Measurements from ENCODE around the gene SDC4. TPM values are rescaled to one million over a fixed set of nuclear protein-coding genes. Genes with fewer than 3 reads are reported as not detected.
A peak's percentile ranks its signal among the peaks of the same experiment; 100 is the strongest.

Gene SDC4
- total and polyA plus RNA-seq, 4 donors, result 19.2 to 114 (median 50.9) TPM

DNA sequence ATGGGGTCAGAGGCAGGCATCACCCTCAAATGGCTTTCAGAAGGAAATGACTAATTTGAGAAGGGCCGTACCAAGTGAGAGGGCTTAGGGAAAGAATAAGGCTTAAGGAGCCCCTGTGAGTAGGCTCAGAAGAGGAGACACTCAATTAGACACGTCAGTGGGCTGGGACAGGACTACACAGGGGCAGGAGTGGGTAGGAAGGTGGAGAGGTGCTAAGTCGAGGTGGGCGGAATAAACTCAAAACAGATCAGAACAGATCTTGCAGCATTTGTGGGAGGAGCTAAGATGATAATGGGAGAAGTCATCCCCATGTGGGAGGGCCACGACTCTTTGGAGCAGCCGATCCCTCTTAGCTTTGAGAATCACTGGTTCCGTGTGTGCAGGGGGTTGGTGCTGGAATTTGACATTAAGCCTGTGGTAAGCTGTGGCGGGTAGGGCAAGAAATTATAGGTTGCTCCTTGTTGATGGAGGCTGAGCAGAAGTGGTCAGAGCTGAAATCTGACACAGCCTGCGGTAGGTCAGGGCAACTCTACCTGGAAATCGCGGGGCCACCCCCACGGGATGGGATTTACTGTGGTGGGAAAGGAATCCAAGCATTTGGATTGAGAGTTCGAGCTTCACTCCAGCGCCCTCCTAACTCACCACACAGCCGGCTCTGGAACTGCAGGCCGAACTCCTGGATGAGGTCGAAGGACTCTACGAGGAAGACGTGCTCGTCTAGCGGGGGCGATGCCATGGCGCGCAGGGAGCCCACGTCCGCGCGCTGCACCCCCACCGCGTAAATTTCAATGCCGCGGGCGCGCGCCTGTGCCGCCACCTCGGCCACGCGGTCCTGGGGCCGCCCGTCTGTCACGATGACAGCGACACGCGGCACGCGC lies 44.4 kb downstream of the SDC4 start:
- Histone ChIP-seq H3K27ac (ENCODE audit: low read depth in 1 of 2, low read length in 2 of 2) (no peak overlapping the region), H3K36me3 (ENCODE audit: control insufficient read depth in 1 of 2, insufficient read depth in 2 of 2, low read length in 1 of 2) (no peaks in the 10 kb centered on the region), H3K4me1 (ENCODE audit: control insufficient read depth in 1 of 2, insufficient read depth in 2 of 2, low read length in 2 of 2) (no peaks in the 10 kb centered on the region), H3K27me3 (ENCODE audit: control insufficient read depth in 1 of 2, insufficient read depth in 2 of 2, low read length in 1 of 2) (no peaks in the 10 kb centered on the region), H3K4me3 (ENCODE audit: low read length in 2 of 2) (no peak overlapping the region), H3K9me3 (ENCODE audit: control insufficient read depth, low read length) (no peaks in the 10 kb centered on the region)
- ATAC-seq (ENCODE audit: low FRiP score) (no peak), DNase-seq (peak in 1 of 2 donors; percentile 68)
- intact Hi-C loops (cut with DNase I), result no loop called here
- 42 to 63% methylated on average over 47 of the region's 47 CpGs for WGBS, 2 donors

DNA sequence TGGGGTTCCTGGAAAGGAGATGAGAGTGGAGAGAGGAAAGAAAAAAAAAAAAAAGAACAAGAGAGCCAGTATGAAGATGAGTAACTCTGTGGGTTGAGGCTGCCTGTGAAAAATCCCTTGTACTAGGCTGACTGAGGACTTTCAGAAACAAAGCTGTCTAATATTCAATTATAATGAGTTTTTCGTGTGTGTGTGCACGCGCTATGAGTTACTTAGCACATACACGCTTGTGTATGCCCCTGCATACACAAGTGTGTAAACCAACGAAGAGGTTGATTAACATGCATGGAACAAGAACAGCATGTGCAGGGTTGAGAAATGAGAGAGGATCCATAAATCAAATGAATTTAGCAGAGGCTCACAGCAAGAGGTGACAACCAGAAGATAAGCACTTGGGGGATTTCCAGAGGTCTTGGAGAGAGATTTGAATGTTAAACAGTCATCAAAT lies 46.4 kb downstream of the SDC4 start:
- ATAC-seq (ENCODE audit: low FRiP score) (no peak), DNase-seq (no peak)
- H3K27me3 ChIP-seq (ENCODE audit: control insufficient read depth in 1 of 2, insufficient read depth in 2 of 2, low read length in 1 of 2), result no peaks in the 10 kb centered on the region
- WGBS, 2 donors, result 83 to 86% methylated on average over 5 of the region's 5 CpGs
- H3K9me3 ChIP-seq (ENCODE audit: control insufficient read depth, low read length), result no peaks in the 10 kb centered on the region
- H3K27ac ChIP-seq (ENCODE audit: low read depth in 1 of 2, low read length in 2 of 2), result no peak overlapping the region
- no peak overlapping the region for H3K4me3 ChIP-seq (ENCODE audit: low read length in 2 of 2)
- H3K4me1 ChIP-seq (ENCODE audit: control insufficient read depth in 1 of 2, insufficient read depth in 2 of 2, low read length in 2 of 2), result no peaks in the 10 kb centered on the region
- no peaks in the 10 kb centered on the region for H3K36me3 ChIP-seq (ENCODE audit: control insufficient read depth in 1 of 2, insufficient read depth in 2 of 2, low read length in 1 of 2)
- intact Hi-C loops (cut with DNase I), result no loop called here

DNA sequence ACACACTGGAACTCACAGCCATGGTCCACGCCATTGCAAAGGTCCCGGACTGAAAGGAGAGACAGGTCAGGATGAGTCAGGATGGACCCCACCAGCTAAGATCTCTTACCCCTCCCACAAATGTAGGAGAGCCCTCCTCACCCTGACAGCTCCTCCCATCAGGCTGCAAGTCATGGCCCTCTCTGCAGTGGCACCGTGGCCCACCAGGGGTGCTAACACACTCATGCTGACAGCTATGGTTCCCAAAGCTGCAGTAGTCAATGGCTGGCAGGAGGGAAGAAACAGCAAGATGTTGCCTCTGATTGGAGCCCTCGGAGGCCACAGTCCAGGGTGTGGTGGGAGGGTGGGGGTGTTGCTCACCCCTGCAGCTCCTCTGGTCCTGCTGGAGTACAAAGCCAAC lies 47.3 kb downstream of the SDC4 start:
- Histone ChIP-seq H3K36me3 (ENCODE audit: control insufficient read depth in 1 of 2, insufficient read depth in 2 of 2, low read length in 1 of 2) (no peaks in the 10 kb centered on the region), H3K4me1 (ENCODE audit: control insufficient read depth in 1 of 2, insufficient read depth in 2 of 2, low read length in 2 of 2) (no peaks in the 10 kb centered on the region), H3K9me3 (ENCODE audit: control insufficient read depth, low read length) (no peaks in the 10 kb centered on the region), H3K4me3 (ENCODE audit: low read length in 2 of 2) (no peak overlapping the region), H3K27me3 (ENCODE audit: control insufficient read depth in 1 of 2, insufficient read depth in 2 of 2, low read length in 1 of 2) (no peaks in the 10 kb centered on the region), H3K27ac (ENCODE audit: low read depth in 1 of 2, low read length in 2 of 2) (no peak overlapping the region)
- ATAC-seq (ENCODE audit: low FRiP score) (no peak), DNase-seq (peak in 1 of 2 donors; percentile 72)
- intact Hi-C loops (cut with DNase I), result no loop called here
- WGBS, 2 donors, result 40 to 41% methylated on average over 4 of the region's 4 CpGs

DNA sequence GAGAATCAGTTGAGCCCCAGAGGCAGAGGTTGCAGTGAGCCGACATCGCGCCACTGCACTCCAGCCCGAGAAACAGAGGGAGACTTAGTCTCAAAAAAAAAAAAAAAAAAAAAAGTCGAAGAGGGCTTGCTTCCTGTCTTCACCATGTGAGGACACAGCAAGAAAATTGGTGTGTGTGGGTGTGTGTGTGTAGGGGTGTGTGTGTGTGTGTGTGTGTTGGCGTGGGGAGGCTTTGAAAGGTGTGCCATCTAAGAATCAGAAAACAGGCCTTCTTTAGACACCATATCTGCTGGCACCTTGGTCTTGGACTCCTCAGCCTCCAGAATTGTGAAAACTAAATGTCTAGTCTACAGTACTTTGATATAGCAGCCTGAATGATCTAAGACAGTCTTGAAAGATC lies 48.4 kb downstream of the SDC4 start:
- Histone ChIP-seq H3K36me3 (ENCODE audit: control insufficient read depth in 1 of 2, insufficient read depth in 2 of 2, low read length in 1 of 2) (no peaks in the 10 kb centered on the region), H3K4me1 (ENCODE audit: control insufficient read depth in 1 of 2, insufficient read depth in 2 of 2, low read length in 2 of 2) (no peaks in the 10 kb centered on the region), H3K27me3 (ENCODE audit: control insufficient read depth in 1 of 2, insufficient read depth in 2 of 2, low read length in 1 of 2) (no peaks in the 10 kb centered on the region), H3K27ac (ENCODE audit: low read depth in 1 of 2, low read length in 2 of 2) (no peak overlapping the region), H3K4me3 (ENCODE audit: low read length in 2 of 2) (no peak overlapping the region), H3K9me3 (ENCODE audit: control insufficient read depth, low read length) (no peaks in the 10 kb centered on the region)
- no peak for ATAC-seq (ENCODE audit: low FRiP score)
- DNase-seq, result no peak
- intact Hi-C loops (cut with DNase I), result no loop called here
- 90 to 91% methylated on average over 6 of the region's 6 CpGs for WGBS, 2 donors

DNA sequence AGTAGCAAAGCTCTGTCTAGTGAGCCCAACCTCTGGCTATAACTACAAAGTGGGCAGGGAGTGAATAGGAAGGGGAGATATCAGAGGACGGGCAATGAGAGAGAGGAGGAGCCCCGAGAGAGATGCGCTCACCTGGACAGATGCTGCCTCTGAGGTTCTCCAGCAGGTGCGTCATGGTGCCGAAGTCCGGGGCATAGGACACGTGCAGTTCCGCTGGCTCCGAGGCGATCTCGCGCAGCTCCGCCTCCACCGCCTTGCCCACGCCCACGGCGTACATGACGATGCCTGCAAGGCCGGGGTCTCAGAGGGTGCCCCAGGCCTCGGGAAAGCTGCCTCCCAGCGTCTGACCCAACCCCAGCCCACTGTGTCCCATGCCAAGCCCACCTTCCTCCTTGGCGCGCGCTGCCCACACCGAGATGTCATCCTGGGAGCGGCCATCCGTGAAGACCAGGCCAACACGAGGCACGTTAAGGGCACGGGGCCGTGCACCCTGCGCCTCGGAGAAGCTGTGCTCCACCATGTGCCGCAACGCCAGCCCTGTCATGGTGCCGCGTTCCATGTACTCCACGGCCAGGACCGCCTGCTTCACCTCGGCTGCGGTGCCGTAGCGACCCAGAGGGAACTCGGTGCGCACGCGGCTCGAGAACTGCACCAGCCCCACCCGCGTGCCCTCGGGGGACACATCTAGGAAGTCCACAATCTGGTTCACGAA lies 50.3 kb downstream of the SDC4 start:
- no peaks in the 10 kb centered on the region for H3K27me3 ChIP-seq (ENCODE audit: control insufficient read depth in 1 of 2, insufficient read depth in 2 of 2, low read length in 1 of 2)
- intact Hi-C loops (cut with DNase I), result no loop called here

DNA sequence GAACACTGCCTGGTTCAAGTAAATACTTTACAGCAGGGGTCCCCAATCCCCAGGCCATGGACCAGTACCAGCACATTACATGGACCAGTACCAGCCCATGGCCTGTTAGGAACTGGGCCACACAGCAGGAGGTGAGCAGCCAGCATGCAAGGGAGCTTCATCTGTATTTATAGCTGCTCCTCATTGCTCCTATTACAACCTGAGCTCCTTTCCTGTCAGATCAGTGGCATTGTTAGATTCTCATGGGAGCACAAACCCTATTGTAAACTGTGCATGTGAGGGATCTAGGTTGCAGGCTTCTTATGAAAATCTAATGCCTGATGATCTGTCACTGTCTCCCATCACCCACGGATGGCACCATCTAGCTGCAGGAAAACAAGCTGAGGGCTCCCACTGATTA lies 53.6 kb downstream of the SDC4 start:
- no peak overlapping the region for H3K4me3 ChIP-seq (ENCODE audit: low read length in 2 of 2)
- H3K9me3 ChIP-seq (ENCODE audit: control insufficient read depth, low read length), result no peaks in the 10 kb centered on the region
- no peaks in the 10 kb centered on the region for H3K27me3 ChIP-seq (ENCODE audit: control insufficient read depth in 1 of 2, insufficient read depth in 2 of 2, low read length in 1 of 2)
- WGBS, 2 donors, result 95 to 97% methylated on average over 1 of the region's 1 CpG
- no peaks in the 10 kb centered on the region for H3K4me1 ChIP-seq (ENCODE audit: control insufficient read depth in 1 of 2, insufficient read depth in 2 of 2, low read length in 2 of 2)
- no peaks in the 10 kb centered on the region for H3K36me3 ChIP-seq (ENCODE audit: control insufficient read depth in 1 of 2, insufficient read depth in 2 of 2, low read length in 1 of 2)
- ATAC-seq (ENCODE audit: low FRiP score) (no peak), DNase-seq (no peak)
- intact Hi-C loops (cut with DNase I), result loop anchor here in 1 of 2 donors (5.0 kb wide), 2 partner anchors 252 to 282 kb away; no protein-coding TSS in a partner anchor
- no peak overlapping the region for H3K27ac ChIP-seq (ENCODE audit: low read depth in 1 of 2, low read length in 2 of 2)

More for the DNA sequence above, 50.3 kb downstream of the SDC4 start:
- Histone ChIP-seq H3K9me3 (ENCODE audit: control insufficient read depth, low read length) (no peaks in the 10 kb centered on the region), H3K4me3 (ENCODE audit: low read length in 2 of 2) (no peak overlapping the region), H3K4me1 (ENCODE audit: control insufficient read depth in 1 of 2, insufficient read depth in 2 of 2, low read length in 2 of 2) (no peaks in the 10 kb centered on the region), H3K36me3 (ENCODE audit: control insufficient read depth in 1 of 2, insufficient read depth in 2 of 2, low read length in 1 of 2) (no peaks in the 10 kb centered on the region), H3K27ac (ENCODE audit: low read depth in 1 of 2, low read length in 2 of 2) (no peak overlapping the region)
- ATAC-seq (ENCODE audit: low FRiP score) (no peak), DNase-seq (peak in 1 of 2 donors; percentile 71)
- 91 to 92% methylated on average over 52 of the region's 52 CpGs for WGBS, 2 donors

DNA sequence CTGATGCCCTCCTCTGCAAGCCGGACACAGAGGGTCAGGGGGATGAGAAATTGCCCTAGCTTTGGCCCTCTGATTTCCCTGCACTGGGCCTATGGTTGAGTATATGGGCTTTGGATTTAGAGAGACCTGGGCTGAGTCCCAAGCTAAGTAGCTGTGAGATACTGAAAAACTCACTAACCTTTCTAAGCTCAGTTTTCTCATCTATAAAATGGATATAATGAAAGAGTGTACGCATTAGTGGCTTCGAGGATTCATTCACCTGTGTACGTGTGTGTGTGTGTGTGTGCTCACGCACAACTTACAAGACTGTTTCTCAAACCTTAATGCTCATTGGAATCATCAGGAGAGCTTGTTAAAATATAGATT lies 54.2 kb downstream of the SDC4 start:
- intact Hi-C loops (cut with DNase I), result loop anchor here in 1 of 2 donors (5.0 kb wide), 2 partner anchors 252 to 282 kb away; no protein-coding TSS in a partner anchor
- Histone ChIP-seq H3K9me3 (ENCODE audit: control insufficient read depth, low read length) (no peaks in the 10 kb centered on the region), H3K4me3 (ENCODE audit: low read length in 2 of 2) (no peak overlapping the region), H3K36me3 (ENCODE audit: control insufficient read depth in 1 of 2, insufficient read depth in 2 of 2, low read length in 1 of 2) (no peaks in the 10 kb centered on the region), H3K4me1 (ENCODE audit: control insufficient read depth in 1 of 2, insufficient read depth in 2 of 2, low read length in 2 of 2) (no peaks in the 10 kb centered on the region), H3K27me3 (ENCODE audit: control insufficient read depth in 1 of 2, insufficient read depth in 2 of 2, low read length in 1 of 2) (no peaks in the 10 kb centered on the region), H3K27ac (ENCODE audit: low read depth in 1 of 2, low read length in 2 of 2) (no peak overlapping the region)
- ATAC-seq (ENCODE audit: low FRiP score), result no peak
- DNase-seq, result no peak
- 62 to 66% methylated on average over 5 of the region's 5 CpGs for whole genome bisulfite sequencing, 2 donors

DNA sequence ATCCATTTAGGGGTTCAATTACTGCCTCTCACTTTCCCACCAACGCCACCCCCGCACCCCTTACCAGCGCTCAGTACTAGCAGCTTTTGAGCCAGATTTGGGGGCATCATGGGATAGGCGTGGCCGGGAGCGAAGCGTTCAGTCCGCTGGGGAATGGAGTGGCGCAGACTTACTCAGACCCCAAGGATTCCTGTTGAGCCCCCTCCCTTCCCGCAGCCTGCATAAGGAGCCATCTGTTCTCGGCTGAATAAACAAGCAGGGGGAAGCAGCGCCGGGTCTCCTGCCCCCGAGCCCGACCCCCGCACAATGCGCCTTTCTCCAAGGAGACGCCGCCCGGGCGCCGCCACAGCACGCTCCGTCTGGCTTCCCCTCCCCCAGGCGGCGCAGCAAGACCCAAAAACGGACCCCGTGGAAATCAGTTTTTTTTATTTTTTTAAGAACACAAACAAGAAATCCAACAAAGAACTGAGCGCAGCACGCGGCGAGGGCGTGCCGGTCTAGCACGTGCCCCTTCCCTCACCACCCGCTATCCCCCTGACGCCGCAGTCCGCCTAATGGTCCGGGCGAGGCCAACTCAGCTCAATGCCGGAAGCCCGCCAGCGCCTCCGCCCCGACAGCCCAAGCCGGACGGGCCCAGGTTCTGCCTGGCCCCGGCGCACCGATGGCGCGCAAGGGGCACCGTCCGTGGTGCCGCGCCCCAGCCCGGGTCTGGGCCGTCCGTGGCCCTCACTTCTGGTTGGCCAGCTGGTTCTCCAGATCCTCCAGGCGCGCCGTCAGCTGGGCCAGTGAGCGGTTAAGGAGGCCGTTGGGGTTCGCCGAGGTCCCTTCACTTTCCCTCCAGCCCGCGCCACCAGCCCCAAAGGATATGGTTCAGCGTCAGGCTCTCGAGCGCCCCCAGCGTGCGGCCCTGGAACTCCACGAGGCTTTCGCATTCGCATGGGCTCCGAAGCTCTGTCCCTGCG lies 54.9 kb downstream of the SDC4 start:
- H3K4me1 ChIP-seq (ENCODE audit: control insufficient read depth in 1 of 2, insufficient read depth in 2 of 2, low read length in 2 of 2), result no peaks in the 10 kb centered on the region
- no peaks in the 10 kb centered on the region for H3K27me3 ChIP-seq (ENCODE audit: control insufficient read depth in 1 of 2, insufficient read depth in 2 of 2, low read length in 1 of 2)
- ATAC-seq (ENCODE audit: low FRiP score) (peak; percentile 83), DNase-seq (peak; percentile 86 to 97)
- no peaks in the 10 kb centered on the region for H3K36me3 ChIP-seq (ENCODE audit: control insufficient read depth in 1 of 2, insufficient read depth in 2 of 2, low read length in 1 of 2)
- no peaks in the 10 kb centered on the region for H3K9me3 ChIP-seq (ENCODE audit: control insufficient read depth, low read length)
- H3K27ac ChIP-seq (ENCODE audit: low read depth in 1 of 2, low read length in 2 of 2), result no peak overlapping the region
- 2 to 3% methylated on average over 72 to 79 of the region's 79 CpGs for WGBS, 2 donors
- intact Hi-C loops (cut with DNase I), result loop anchor here in 1 of 2 donors (5.0 kb wide), 2 partner anchors 251 to 281 kb away; no protein-coding TSS in a partner anchor
- peak overlapping the region; percentile 11 to 18 for H3K4me3 ChIP-seq (ENCODE audit: low read length in 2 of 2)

All from aorta (tissue), 5 donors.